ENCODE measurements around the gene LDLRAD3.

Gene LDLRAD3

GRCh38 chr11:35962369-35963138 is 18.7 kb downstream of the LDLRAD3 start:
- TF ChIP-seq GATA3 (IDR thresholded peaks at IDR 0.05; ENCODE audit: low read depth, low read length) (no peak), GATA2 (IDR thresholded peaks at IDR 0.05; ENCODE audit: low read depth, low read length) (no peak)

- TF ChIP-seq GATA3 (IDR thresholded peaks at IDR 0.05; ENCODE audit: low read depth, low read length) (no peak), GATA2 (IDR thresholded peaks at IDR 0.05; ENCODE audit: low read depth, low read length) (no peak)
These were observed 20.0 kb downstream of the LDLRAD3 start for GRCh38 chr11:35963911-35964310.

GRCh38 chr11:35964841-35965240 is 21.0 kb downstream of the LDLRAD3 start:
- no peak for TF ChIP-seq GATA3 (IDR thresholded peaks at IDR 0.05; ENCODE audit: low read depth, low read length)
- no peak for TF ChIP-seq GATA2 (IDR thresholded peaks at IDR 0.05; ENCODE audit: low read depth, low read length)

- TF ChIP-seq GATA2 (IDR thresholded peaks at IDR 0.05; ENCODE audit: low read depth, low read length) (no peak), GATA3 (IDR thresholded peaks at IDR 0.05; ENCODE audit: low read depth, low read length) (no peak)
These were observed 23.2 kb downstream of the LDLRAD3 start for GRCh38 chr11:35967042-35967441.

- no peak for TF ChIP-seq GATA3 (IDR thresholded peaks at IDR 0.05; ENCODE audit: low read depth, low read length)
- TF ChIP-seq GATA2 (IDR thresholded peaks at IDR 0.05; ENCODE audit: low read depth, low read length) = no peak
These were observed 24.7 kb downstream of the LDLRAD3 start for GRCh38 chr11:35968386-35969088.

- no peak for TF ChIP-seq GATA3 (IDR thresholded peaks at IDR 0.05; ENCODE audit: low read depth, low read length)
- no peak for TF ChIP-seq GATA2 (IDR thresholded peaks at IDR 0.05; ENCODE audit: low read depth, low read length)
These were observed 25.5 kb downstream of the LDLRAD3 start for GRCh38 chr11:35969089-35970042.

- TF ChIP-seq GATA3 (IDR thresholded peaks at IDR 0.05; ENCODE audit: low read depth, low read length) (no peak), GATA2 (IDR thresholded peaks at IDR 0.05; ENCODE audit: low read depth, low read length) (no peak)
These were observed 26.6 kb downstream of the LDLRAD3 start for GRCh38 chr11:35970445-35970844.

- no peak for TF ChIP-seq GATA2 (IDR thresholded peaks at IDR 0.05; ENCODE audit: low read depth, low read length)
- no peak for TF ChIP-seq GATA3 (IDR thresholded peaks at IDR 0.05; ENCODE audit: low read depth, low read length)
These were observed 28.1 kb downstream of the LDLRAD3 start for GRCh38 chr11:35971841-35972422.

GRCh38 chr11:35974882-35975589 is 31.2 kb downstream of the LDLRAD3 start:
- TF ChIP-seq GATA2 (IDR thresholded peaks at IDR 0.05; ENCODE audit: low read depth, low read length) = no peak
- TF ChIP-seq GATA3 (IDR thresholded peaks at IDR 0.05; ENCODE audit: low read depth, low read length) = no peak

- TF ChIP-seq GATA2 (IDR thresholded peaks at IDR 0.05; ENCODE audit: low read depth, low read length) (no peak), GATA3 (IDR thresholded peaks at IDR 0.05; ENCODE audit: low read depth, low read length) (no peak)
These were observed 32.6 kb downstream of the LDLRAD3 start for GRCh38 chr11:35976434-35976833.

- TF ChIP-seq GATA3 (IDR thresholded peaks at IDR 0.05; ENCODE audit: low read depth, low read length) (no peak), GATA2 (IDR thresholded peaks at IDR 0.05; ENCODE audit: low read depth, low read length) (no peak)
These were observed 34.3 kb downstream of the LDLRAD3 start for GRCh38 chr11:35978183-35978582.

- TF ChIP-seq GATA2 (IDR thresholded peaks at IDR 0.05; ENCODE audit: low read depth, low read length) = no peak
- TF ChIP-seq GATA3 (IDR thresholded peaks at IDR 0.05; ENCODE audit: low read depth, low read length) = no peak
These were observed 35.0 kb downstream of the LDLRAD3 start for GRCh38 chr11:35978891-35979290.

Measured in SH-SY5Y (cell line).